B cell (primary cell): Measurements from ENCODE around the gene COL17A1.

ENCODE experiments used
- CTCF ChIP-seq: fragments of 200-600 bp; IDR thresholded peaks from one replicate; pipeline ENCODE4 v1.8.0; 2022; ENCODE audit warnings: antibody characterized with exemption, mild to moderate bottlenecking
- EZH2 ChIP-seq: IDR thresholded peaks from 2 replicates; pipeline ENCODE4 v1.6.1; 2012; ENCODE audit warnings: borderline replicate concordance, low read depth, mild to moderate bottlenecking, moderate library complexity, low read length; ENCODE audit not compliant: insufficient read depth, poor library complexity, severe bottlenecking

DNA sequence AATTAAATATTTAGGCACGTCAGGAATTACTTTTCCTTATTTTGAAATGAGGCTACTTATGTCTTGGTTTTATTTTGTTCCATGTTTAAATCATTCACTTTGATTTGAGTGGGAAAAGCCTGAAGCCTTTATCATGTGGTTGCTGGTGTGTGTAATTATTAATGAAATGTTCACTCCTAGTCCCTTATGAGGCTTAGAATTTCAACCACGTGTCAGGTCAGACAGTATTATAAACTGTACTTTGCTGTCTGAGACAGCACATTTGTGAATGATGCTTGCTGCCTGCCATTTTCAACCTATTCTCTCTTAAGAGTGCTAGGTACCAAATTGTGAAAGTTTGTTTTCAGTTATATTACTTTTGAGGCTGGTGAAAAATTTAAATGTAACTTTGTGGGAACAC, 58.9 kb downstream of the COL17A1 start:
- TF ChIP-seq EZH2: no peak
- no peak for TF ChIP-seq CTCF
